GM18858 (cell line): ENCODE data around the gene SGSM2.

Experiments
- ATAC-seq: cut with Tn5 transposase; IDR thresholded peaks from one replicate; pipeline ENCODE4 v1.9.1; 2021; ENCODE audit not compliant: unreplicated experiment

Gene SGSM2

GRCh38 chr17:2336215-2336851 lies 968 bp upstream of the SGSM2 start, which contains the start of gene TSR1:
Gene TSR1 (minus strand): TSS chr17:2336457. CDS start chr17:2336427, 30 bp downstream.
- ATAC-seq: peak; percentile 64

GRCh38 chr17:2337544-2338314 lies 428 bp downstream of the SGSM2 start:
- no peak for ATAC-seq

GRCh38 chr17:2338315-2338657 lies 985 bp downstream of the SGSM2 start:
- no peak for ATAC-seq

- ATAC-seq: no peak
Observed at GRCh38 chr17:2343421-2343820, 6.1 kb downstream of the SGSM2 start.

GRCh38 chr17:2344528-2344927 lies 7.2 kb downstream of the SGSM2 start:
- ATAC-seq: no peak

GRCh38 chr17:2346475-2346874 lies 9.2 kb downstream of the SGSM2 start:
- no peak for ATAC-seq

- no peak for ATAC-seq
Observed at GRCh38 chr17:2347805-2348685, 10.7 kb downstream of the SGSM2 start.

GRCh38 chr17:2351269-2351668 lies 14.0 kb downstream of the SGSM2 start:
- no peak for ATAC-seq

GRCh38 chr17:2354311-2354710 lies 17.0 kb downstream of the SGSM2 start:
- no peak for ATAC-seq

GRCh38 chr17:2357237-2357636 lies 19.9 kb downstream of the SGSM2 start:
- ATAC-seq: no peak

- ATAC-seq: no peak
Observed at GRCh38 chr17:2357931-2358434, 20.7 kb downstream of the SGSM2 start.

- ATAC-seq: no peak
Observed at GRCh38 chr17:2361010-2361760, 23.9 kb downstream of the SGSM2 start.

GRCh38 chr17:2362016-2362415 lies 24.7 kb downstream of the SGSM2 start:
- ATAC-seq: no peak

GRCh38 chr17:2362416-2362815 lies 25.1 kb downstream of the SGSM2 start:
- ATAC-seq: no peak

GRCh38 chr17:2362881-2363280 lies 25.6 kb downstream of the SGSM2 start:
- no peak for ATAC-seq

GRCh38 chr17:2363318-2363717 lies 26.0 kb downstream of the SGSM2 start:
- no peak for ATAC-seq

- ATAC-seq: no peak
Observed at GRCh38 chr17:2363851-2364762, 26.8 kb downstream of the SGSM2 start.

GRCh38 chr17:2364763-2365116 lies 27.4 kb downstream of the SGSM2 start:
- no peak for ATAC-seq

- ATAC-seq: no peak
Observed at GRCh38 chr17:2365132-2365531, 27.8 kb downstream of the SGSM2 start.
